BLaER1 (cell line): ENCODE data around the gene GJC1.

Source experiments
- H3K27ac ChIP-seq: shearing (Covaris generic); formaldehyde crosslinking; 2 replicates; pipeline ENCODE4 v1.8.1; 2022
- H3K27me3 ChIP-seq: shearing (Covaris generic); formaldehyde crosslinking; 2 replicates; pipeline ENCODE4 v1.8.1; 2022
- H3K36me3 ChIP-seq: shearing (Covaris generic); formaldehyde crosslinking; 2 replicates; pipeline ENCODE4 v1.8.1; 2022
- H3K4me1 ChIP-seq: shearing (Covaris generic); formaldehyde crosslinking; 2 replicates; pipeline ENCODE4 v1.8.1; 2022
- H3K4me2 ChIP-seq: shearing (Covaris generic); formaldehyde crosslinking; 2 replicates; pipeline ENCODE4 v1.8.1; 2022
- H3K4me3 ChIP-seq: shearing (Covaris generic); formaldehyde crosslinking; 2 replicates; pipeline ENCODE4 v1.8.1; 2022
- H3K9ac ChIP-seq: shearing (Covaris generic); formaldehyde crosslinking; 2 replicates; pipeline ENCODE4 v1.8.1; 2022
- H3K9me3 ChIP-seq: shearing (Covaris generic); formaldehyde crosslinking; 2 replicates; pipeline ENCODE4 v1.8.1; 2022
- H4K20me1 ChIP-seq: shearing (Covaris generic); formaldehyde crosslinking; 2 replicates; pipeline ENCODE4 v1.8.1; 2022
- Cebpa-rat ChIP-seq: shearing (Covaris generic); IDR thresholded peaks from 2 replicates; pipeline ENCODE4 v1.8.1; 2022

The GJC1 gene

DNA sequence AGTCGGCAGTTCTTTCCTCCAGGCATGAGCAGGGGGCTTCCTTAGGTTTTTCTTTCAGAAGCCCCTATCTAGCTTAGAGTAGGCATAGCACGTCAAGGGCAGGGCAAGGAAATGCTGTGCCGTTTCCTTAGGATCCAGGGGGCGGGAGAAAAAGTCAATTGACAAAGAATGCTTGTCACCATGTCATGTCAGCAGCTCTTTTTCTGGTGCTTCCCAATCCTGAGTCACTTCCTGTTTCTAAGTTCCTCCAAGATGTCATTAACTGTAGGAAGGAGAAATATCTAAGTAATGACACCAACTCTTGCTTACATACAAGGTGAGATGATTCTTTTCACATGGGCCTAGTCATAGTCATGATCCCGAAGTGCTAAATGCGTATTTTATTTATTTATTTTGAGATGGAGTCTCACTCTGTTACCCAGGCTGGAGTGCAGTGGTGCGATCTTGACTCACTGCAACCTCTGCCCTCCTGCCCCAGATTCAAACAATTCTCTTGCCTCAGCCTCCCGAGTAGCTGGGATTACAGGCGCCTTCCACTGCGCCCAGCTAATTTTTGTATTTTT is 35.2 kb downstream of the GJC1 start:
- H3K27me3 ChIP-seq = no peaks in the 10 kb centered on the region
- peaks cover 22% of the 10 kb centered on the region for H3K36me3 ChIP-seq
- H3K27ac ChIP-seq = peak overlapping the region; percentile 83
- H3K9me3 ChIP-seq = no peaks in the 10 kb centered on the region
- H3K4me1 ChIP-seq = peaks cover 49% of the 10 kb centered on the region
- no peak for TF ChIP-seq Cebpa-rat
- H3K4me3 ChIP-seq = peak overlapping the region; percentile 30; the same call in 1 of the 2 replicates
- no peaks in the 10 kb centered on the region for H4K20me1 ChIP-seq
- peak overlapping the region; percentile 65 for H3K9ac ChIP-seq
- H3K4me2 ChIP-seq = peak overlapping the region; percentile 79

DNA sequence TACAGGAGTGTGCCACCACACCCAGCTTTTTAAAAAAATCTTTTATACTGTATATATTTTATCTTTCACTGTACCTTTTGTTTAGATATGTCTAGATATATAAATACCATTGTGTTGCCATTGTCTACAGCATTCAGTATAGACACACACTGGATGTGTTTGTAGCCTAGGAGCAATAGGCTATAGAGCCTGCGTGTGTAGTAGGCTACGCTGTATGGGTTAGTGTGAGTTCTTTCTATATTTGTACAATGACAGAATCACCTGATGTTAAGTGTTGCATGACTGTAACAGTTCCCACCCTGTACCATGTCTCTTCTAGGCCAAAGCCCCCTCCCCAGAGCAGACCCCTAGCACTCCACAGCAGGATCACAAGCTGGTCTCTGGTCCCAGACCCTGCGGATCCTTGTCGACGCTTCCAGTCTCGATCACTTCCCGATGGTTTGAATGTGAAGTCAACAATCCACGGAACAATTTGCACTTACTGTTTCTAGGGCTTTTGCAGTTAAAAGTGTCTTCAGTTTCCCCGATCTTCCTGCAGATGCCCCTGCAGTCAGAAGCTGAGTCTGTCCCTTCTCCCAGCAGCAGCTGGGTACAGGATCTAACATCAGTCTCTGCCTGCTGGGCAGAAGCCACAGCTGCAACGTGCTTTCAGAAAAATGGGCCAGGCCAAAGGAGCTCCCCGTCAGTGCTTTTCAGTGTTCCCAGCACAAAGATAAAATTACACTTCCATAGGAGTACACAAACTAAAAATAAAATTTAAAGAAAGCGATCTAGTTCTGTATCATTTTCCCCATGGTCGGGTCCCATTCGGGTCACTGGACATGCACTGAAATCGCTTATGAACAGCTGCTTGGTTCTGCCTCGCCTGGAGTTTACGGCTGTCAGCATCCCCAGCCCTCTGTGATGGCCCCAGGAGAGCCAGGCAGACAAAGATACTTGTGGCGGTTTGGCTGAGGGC is 35.9 kb downstream of the GJC1 start:
- Histone ChIP-seq H3K27ac (peak overlapping the region; percentile 83), H3K27me3 (no peaks in the 10 kb centered on the region), H3K4me3 (peak overlapping the region; percentile 30; the same call in 1 of the 2 replicates), H3K36me3 (peaks cover 15% of the 10 kb centered on the region), H4K20me1 (no peaks in the 10 kb centered on the region), H3K9ac (peak overlapping the region; percentile 65), H3K4me2 (peak overlapping the region; percentile 79), H3K9me3 (no peaks in the 10 kb centered on the region), H3K4me1 (peaks cover 49% of the 10 kb centered on the region)
- TF ChIP-seq Cebpa-rat = no peak

DNA sequence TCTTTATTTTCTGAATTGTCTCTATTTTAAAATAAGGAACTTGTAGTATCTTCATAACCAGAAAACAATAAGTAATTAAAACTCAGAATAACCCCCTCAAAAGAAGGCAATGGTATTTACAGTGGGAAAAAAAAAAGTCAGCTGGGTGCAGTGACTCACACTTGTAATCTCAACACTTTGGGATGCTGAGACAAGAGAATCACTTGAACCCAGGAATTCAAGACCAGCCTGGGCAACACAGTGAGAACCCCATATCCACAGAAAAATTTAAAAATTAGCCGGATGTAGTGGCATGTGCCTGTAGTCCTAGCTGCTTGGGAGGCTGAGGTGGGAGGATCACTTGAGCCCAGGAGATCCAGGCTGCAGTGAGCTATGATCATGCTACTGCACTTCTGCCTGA is 37.8 kb downstream of the GJC1 start:
- H3K9me3 ChIP-seq = no peaks in the 10 kb centered on the region
- H3K36me3 ChIP-seq = peaks cover 4% of the 10 kb centered on the region; the same call in 1 of the 2 replicates
- H3K4me2 ChIP-seq = no peak overlapping the region
- H3K4me3 ChIP-seq = no peak overlapping the region
- H4K20me1 ChIP-seq = no peaks in the 10 kb centered on the region
- no peak overlapping the region for H3K9ac ChIP-seq
- no peak for TF ChIP-seq Cebpa-rat
- peaks cover 35% of the 10 kb centered on the region for H3K4me1 ChIP-seq
- no peak overlapping the region for H3K27ac ChIP-seq
- H3K27me3 ChIP-seq = no peaks in the 10 kb centered on the region

DNA sequence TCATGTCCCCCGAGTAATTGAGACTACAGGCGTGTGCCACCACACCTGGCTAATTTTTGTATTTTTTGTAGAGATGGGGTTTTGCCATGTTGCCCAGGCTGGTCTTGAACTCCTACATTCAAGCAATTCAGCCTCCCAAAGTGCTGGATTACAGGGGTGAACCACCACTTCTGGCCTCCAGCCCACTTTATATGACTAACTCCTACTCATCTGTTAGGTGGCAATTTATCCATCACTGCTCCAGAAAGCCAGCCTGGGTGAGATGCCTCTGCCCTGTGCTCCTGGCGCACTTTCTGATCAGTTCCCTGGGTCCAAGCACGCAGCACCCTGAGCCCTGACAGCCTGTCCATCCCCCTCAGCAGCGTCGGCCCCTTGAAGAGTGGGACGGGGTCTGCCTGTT is 41.9 kb downstream of the GJC1 start:
- H3K36me3 ChIP-seq = no peaks in the 10 kb centered on the region
- H3K27ac ChIP-seq = no peak overlapping the region
- no peak overlapping the region for H3K9ac ChIP-seq
- no peaks in the 10 kb centered on the region for H3K9me3 ChIP-seq
- H3K4me3 ChIP-seq = no peak overlapping the region
- no peaks in the 10 kb centered on the region for H4K20me1 ChIP-seq
- TF ChIP-seq Cebpa-rat = no peak
- H3K4me2 ChIP-seq = no peak overlapping the region
- H3K4me1 ChIP-seq = peaks cover 2% of the 10 kb centered on the region
- H3K27me3 ChIP-seq = no peaks in the 10 kb centered on the region

DNA sequence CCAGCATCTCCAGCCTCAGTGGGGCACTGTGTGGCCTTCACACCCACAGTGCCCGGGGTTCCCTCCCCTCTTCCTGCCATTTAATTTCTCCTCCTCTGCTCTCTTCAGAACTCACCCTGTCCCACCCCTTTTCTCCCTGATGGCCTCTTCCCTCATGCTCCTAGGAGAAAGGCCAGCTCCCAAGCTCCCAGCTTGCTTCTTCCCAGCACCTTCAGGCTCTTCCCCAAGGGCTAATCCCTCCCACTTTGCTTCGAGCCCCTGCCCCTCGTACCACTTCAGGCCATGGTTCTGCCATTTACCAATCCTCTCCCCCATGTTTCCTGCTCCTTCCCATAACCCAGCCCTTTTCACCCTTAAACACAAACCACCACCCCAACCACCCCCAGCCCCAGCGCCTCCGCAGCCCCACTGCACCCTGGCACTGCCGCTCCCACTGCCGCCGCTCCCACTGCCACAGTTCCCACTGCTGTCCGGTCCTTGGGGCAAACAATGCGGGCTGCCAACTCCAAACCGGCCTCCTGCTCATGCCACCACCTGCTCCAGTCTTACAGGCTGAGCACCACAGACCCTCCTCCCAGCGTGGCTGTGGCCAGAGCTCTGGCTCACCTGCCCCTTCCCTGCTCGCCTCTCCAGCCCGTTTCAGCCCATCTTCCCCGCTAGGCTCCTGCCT is 42.7 kb downstream of the GJC1 start:
- Histone ChIP-seq H4K20me1 (no peaks in the 10 kb centered on the region), H3K9ac (no peak overlapping the region), H3K9me3 (no peaks in the 10 kb centered on the region), H3K27me3 (no peaks in the 10 kb centered on the region), H3K4me1 (no peaks in the 10 kb centered on the region), H3K4me2 (no peak overlapping the region), H3K4me3 (no peak overlapping the region), H3K27ac (no peak overlapping the region), H3K36me3 (no peaks in the 10 kb centered on the region)
- no peak for TF ChIP-seq Cebpa-rat

DNA sequence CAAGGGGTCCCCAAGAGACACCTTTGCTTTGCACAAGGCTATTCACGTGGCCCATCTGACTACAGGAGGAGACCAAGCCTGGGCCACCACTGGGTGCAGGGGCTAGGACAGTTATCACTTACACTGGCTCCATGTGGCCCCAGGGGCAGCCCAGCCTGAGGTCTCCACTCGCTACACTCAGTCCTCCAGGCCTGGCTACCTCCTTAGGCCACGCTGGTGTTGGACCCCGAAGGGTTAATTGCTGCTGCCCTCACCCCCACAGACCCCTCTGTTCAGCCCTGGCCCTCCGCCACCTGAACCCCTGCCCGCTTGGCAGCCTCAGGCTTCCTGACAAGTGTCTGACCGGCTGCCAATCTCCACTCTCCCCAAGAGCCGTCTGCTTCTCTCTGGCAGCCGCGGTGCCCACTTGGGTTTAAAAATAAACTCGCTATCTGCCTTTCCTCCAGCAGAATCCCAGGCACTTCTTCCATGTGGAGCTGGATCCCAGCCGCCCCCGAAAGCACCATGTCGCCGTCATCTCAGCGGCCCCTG is 43.5 kb downstream of the GJC1 start:
- Histone ChIP-seq H3K36me3 (no peaks in the 10 kb centered on the region), H3K27ac (no peak overlapping the region), H3K4me3 (no peak overlapping the region), H3K9ac (no peak overlapping the region), H3K4me2 (no peak overlapping the region), H4K20me1 (no peaks in the 10 kb centered on the region), H3K27me3 (no peaks in the 10 kb centered on the region), H3K4me1 (no peaks in the 10 kb centered on the region), H3K9me3 (no peaks in the 10 kb centered on the region)
- TF ChIP-seq Cebpa-rat = no peak

DNA sequence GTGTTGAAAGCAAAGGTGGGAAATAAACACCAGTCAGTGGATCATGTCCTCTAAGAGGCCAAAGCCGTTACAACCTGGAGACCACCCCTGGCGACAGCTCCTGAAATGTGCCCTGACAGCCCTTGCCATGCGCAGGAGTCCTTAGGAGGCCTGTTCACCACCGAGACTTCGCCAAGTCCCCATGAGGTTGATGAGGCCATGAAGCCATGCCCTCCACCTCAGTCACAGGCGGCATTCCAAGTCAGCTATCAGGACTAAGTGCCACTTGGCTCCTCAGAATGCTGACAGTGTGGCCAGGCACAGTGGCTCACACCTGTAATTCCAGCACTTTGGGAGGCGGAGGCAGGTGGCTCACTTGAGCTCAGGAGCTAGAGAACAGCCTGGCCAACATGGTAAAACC is 44.2 kb downstream of the GJC1 start:
- no peak overlapping the region for H3K27ac ChIP-seq
- no peaks in the 10 kb centered on the region for H3K27me3 ChIP-seq
- no peak overlapping the region for H3K9ac ChIP-seq
- H3K4me2 ChIP-seq = no peak overlapping the region
- H4K20me1 ChIP-seq = no peaks in the 10 kb centered on the region
- H3K4me3 ChIP-seq = no peak overlapping the region
- no peak for TF ChIP-seq Cebpa-rat
- H3K36me3 ChIP-seq = no peaks in the 10 kb centered on the region
- no peaks in the 10 kb centered on the region for H3K4me1 ChIP-seq
- H3K9me3 ChIP-seq = no peaks in the 10 kb centered on the region

DNA sequence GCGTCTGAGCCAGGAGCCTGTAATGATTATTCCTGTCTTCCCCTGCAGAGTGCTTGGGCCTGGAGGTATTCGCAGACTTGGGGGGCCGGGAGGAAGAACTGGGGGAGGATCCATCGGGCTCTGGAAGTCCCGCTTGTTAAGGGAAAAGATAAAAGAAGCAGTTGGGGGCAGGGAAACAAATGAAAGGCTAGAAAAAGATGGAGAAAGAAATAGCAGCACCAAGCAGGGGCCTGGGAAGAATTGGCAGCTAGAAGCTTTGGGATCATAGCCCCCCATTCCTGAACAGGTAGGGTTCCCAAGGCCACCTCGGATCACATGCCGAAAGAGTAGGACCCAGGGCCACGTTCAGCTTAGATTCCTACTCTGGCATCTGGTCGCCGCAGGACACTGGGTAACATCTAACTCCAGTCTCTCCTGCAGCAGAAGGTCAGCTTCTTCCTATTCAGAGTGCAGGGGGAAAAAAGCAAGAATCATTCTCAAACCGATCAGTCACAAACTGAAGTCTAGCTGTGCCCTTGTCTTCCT is 47.7 kb downstream of the GJC1 start:
- Histone ChIP-seq H3K4me1 (peaks cover 26% of the 10 kb centered on the region), H3K4me2 (no peak overlapping the region), H3K9ac (no peak overlapping the region), H3K36me3 (no peaks in the 10 kb centered on the region), H4K20me1 (no peaks in the 10 kb centered on the region), H3K9me3 (no peaks in the 10 kb centered on the region), H3K4me3 (no peak overlapping the region), H3K27me3 (no peaks in the 10 kb centered on the region), H3K27ac (no peak overlapping the region)
- no peak for TF ChIP-seq Cebpa-rat

DNA sequence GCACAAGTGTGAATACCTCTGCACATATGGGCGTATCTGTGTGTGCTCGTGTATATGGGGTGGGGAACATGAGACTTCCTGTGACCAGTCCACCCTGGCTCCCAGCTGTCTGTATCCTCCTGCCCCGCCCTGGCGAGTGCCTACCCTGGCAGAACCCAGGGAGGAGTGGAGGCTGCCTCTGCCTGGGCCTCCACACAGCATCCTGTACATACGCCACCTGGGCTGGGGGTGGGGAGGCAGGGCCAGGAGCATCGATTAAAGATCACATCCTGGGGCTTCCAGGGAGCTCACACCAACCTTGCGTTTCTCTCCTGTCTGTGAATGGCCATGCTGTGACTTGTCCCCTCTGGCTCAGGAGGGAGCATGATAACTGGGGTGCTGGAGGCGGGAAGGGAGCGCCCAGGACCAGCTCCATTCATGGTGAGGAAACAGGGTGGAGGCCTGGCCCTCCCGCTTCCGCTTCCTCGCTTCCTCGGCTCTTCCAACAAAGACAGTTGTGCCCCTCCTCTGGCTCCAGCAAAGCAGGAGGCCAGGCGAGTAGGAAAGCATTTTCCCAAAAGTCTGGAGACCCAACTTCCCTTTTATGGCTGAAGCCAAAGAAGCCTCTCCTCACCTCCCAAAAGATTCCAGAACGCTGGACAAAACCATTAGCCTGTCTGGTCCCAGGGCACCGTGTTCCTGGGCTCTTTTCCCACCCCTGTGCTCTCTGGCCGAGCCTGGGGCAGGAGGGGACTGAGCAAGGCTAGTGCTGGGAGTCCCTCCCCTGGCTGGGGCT is 48.3 kb downstream of the GJC1 start:
- Histone ChIP-seq H3K4me2 (no peak overlapping the region), H3K36me3 (no peaks in the 10 kb centered on the region), H3K4me1 (peaks cover 32% of the 10 kb centered on the region), H3K27ac (no peak overlapping the region), H3K4me3 (no peak overlapping the region), H3K9me3 (no peaks in the 10 kb centered on the region), H3K27me3 (no peaks in the 10 kb centered on the region), H3K9ac (no peak overlapping the region), H4K20me1 (no peaks in the 10 kb centered on the region)
- no peak for TF ChIP-seq Cebpa-rat
